ENCODE results near the gene SDF2L1.

GRCh38 chr22:21623648-21623970 is 18.5 kb upstream of the SDF2L1 start:
- no peak for TF ChIP-seq POLR2AphosphoS5 (IDR thresholded peaks at IDR 0.05; ENCODE audit: borderline replicate concordance, low read depth, low read length)
- no peak for TF ChIP-seq EZH2 (IDR thresholded peaks at IDR 0.05)
